Kidney (tissue), 14 donors: ENCODE results near the gene PDE4D. TPM values are rescaled to one million over a fixed set of nuclear protein-coding genes. Genes with fewer than 3 reads are reported as not detected.

Experiments
- DNase-seq, 5 donors: peaks; one replicate each; pipeline ENCODE4 v3.0.0-alpha.2; 2013 to 2020
- FAIRE-seq: peaks from 2 replicates; lab custom pipeline; 2012; peaks lifted over from hg19 to GRCh38; lab: Jason Lieb, UNC
- H3K27ac ChIP-seq, 2 donors: one replicate each; pipeline ENCODE4 v1.7.0; 2013; ENCODE audit warnings: low read depth in 2 of 2, low read length in 2 of 2, inconsistent platforms in 1 of 2
- H3K27me3 ChIP-seq: one replicate; pipeline ENCODE4 v1.7.1; 2013; ENCODE audit warnings: low read length, inconsistent platforms; ENCODE audit not compliant: control insufficient read depth, insufficient read depth
- H3K36me3 ChIP-seq, 3 donors: one replicate each; pipeline versions ENCODE4 v1.7.0 to v1.7.1; 2013; ENCODE audit warnings: low read length in 3 of 3, control low read depth in 1 of 3, inconsistent platforms in 1 of 3; ENCODE audit not compliant: insufficient read depth in 3 of 3, control insufficient read depth in 2 of 3
- H3K4me1 ChIP-seq, 3 donors: one replicate each; pipeline versions ENCODE4 v1.7.0 to v1.7.1; 2013; ENCODE audit warnings: low read length in 3 of 3, inconsistent platforms in 1 of 3, low read depth in 1 of 3; ENCODE audit not compliant: control insufficient read depth in 2 of 3, insufficient read depth in 2 of 3
- H3K4me3 ChIP-seq, 3 donors: one replicate each; pipeline versions ENCODE4 v1.7.0 to v1.8.1; 2013; ENCODE audit warnings: low read length in 3 of 3, control low read depth in 1 of 3, inconsistent platforms in 1 of 3
- H3K9ac ChIP-seq, 3 donors: one replicate each; pipeline versions ENCODE4 v1.7.0 to v1.7.1; 2013; ENCODE audit warnings: low read length in 3 of 3, control low read depth in 1 of 3, inconsistent platforms in 1 of 3
- H3K9me3 ChIP-seq, 3 donors: one replicate each; pipeline versions ENCODE4 v1.7.0 to v1.7.1; 2013; ENCODE audit warnings: low read length in 3 of 3, control low read depth in 1 of 3, inconsistent platforms in 1 of 3; ENCODE audit not compliant: control insufficient read depth in 2 of 3, insufficient read depth in 1 of 3
- CTCF ChIP-seq: IDR thresholded peaks from 3 replicates; pipeline ENCODE4 v1.5.1; 2012; ENCODE audit warnings: mild to moderate bottlenecking, moderate library complexity, borderline replicate concordance; ENCODE audit not compliant: insufficient read depth; ENCODE audit errors: extremely low read depth
- intact Hi-C: fragments of 100-400 bp; cut with DNase I; formaldehyde crosslinking; loops from one replicate; pipeline ENCODE4 v1.11.1; 2022
- polyA plus RNA-seq: library from polyadenylated mRNA; stranded (reverse); fragments of 350-450 nt; fragmentation: Illumina TruSeq; extraction: RNeasy Lipid Tissue Mini Kit (QIAGEN cat#74804); gene quantifications from one replicate; pipeline ENCODE4 v1.2.3, GENCODE V29; 2014; ENCODE audit warnings: low read depth, low replicate concordance; ENCODE audit not compliant: insufficient read depth
- total RNA-seq: library from RNA; stranded (reverse); fragmentation: NEBNext Ultra II Directional; extraction: Animal tissue kit (Norgen Biotek cat#: 25700); gene quantifications from one replicate; pipeline ENCODE4 v1.2.1, GENCODE V29; 2021
- donor health status: control.
- donor health status: control.
- donor health status: control.
- donor health status: control.
- donor health status: control.
- donor health status: DM: yes; HTN: yes; CAD: no.
- donor health status: Normal renal cell carcinoma (clear cell type).

Gene PDE4D
- total and polyA plus RNA-seq, 2 donors from 2014 or later: 9.2 to 78.9 TPM

DNA sequence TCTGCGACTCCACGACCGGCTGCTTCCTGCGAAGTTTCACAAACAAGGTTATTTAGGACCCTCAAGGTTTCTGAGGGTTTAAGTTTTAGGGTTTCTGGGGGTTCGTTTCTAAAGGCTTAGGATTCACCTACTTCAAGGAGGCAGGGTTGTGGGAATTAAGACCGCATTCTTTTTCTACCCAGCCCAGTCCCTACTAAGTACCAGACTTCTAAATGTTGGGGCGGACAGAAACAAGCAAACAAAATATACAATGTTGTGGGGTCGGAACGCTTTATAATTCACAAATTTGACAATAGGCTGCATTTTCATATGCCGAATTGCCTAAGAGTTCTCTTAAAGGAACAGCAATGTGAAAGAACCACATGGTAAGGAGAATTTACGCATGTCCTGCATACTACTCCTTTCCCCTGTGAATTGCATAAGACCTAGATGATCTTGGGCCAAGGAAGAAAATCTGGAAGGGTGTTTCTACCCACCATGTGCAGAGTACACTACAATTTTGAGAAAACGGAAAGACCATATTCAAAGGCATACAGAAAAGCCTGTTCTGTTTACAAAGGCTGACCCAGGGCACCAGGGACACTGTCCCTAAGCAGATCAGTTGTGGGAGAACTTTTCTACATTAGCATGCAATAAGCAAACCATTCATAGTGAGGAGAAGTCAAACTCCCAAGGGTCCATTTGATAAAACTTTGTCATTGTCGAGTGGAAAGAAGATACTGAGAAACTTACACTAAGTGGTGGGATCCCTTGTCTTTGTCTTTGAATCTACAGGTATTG is 853.3 kb downstream of the PDE4D start:
- intact Hi-C loops: no loop called here
- no peaks in the 10 kb centered on the region for H3K36me3 ChIP-seq
- H3K4me1 ChIP-seq: no peaks in the 10 kb centered on the region
- DNase-seq: peak in 1 of 5 donors; percentile 42
- no peak for FAIRE-seq
- H3K4me3 ChIP-seq: peak overlapping the region in 2 of 3 donors; percentile 28 to 50
- H3K9ac ChIP-seq: no peak overlapping the region
- H3K27me3 ChIP-seq: no peaks in the 10 kb centered on the region
- no peak overlapping the region for H3K27ac ChIP-seq
- no peaks in the 10 kb centered on the region for H3K9me3 ChIP-seq
- TF ChIP-seq CTCF: no peak

- no peak for TF ChIP-seq CTCF
- Histone ChIP-seq H3K4me1 (no peaks in the 10 kb centered on the region), H3K9ac (no peak overlapping the region), H3K36me3 (no peaks in the 10 kb centered on the region), H3K9me3 (no peaks in the 10 kb centered on the region), H3K27ac (peak overlapping the region in 1 of 2 donors; percentile 57), H3K27me3 (no peaks in the 10 kb centered on the region), H3K4me3 (peak overlapping the region; percentile 28 to 50 (median 40))
- DNase-seq: peak; percentile 79 to 94 (median 83)
- intact Hi-C loops: no loop called here
- FAIRE-seq: no peak
Measured at GRCh38 chr5:59039296-59040023, 854.1 kb downstream of the PDE4D start.

GRCh38 chr5:59038798-59039295 is 854.7 kb downstream of the PDE4D start:
- DNase-seq: peak in 3 of 5 donors; percentile 46 to 70 (median 52)

More at GRCh38 chr5:59038798-59039295, 854.7 kb downstream of the PDE4D start:
- Histone ChIP-seq H3K9me3 (no peaks in the 10 kb centered on the region), H3K27me3 (no peaks in the 10 kb centered on the region), H3K27ac (peak overlapping the region; percentile 2 to 57), H3K4me1 (no peaks in the 10 kb centered on the region), H3K36me3 (no peaks in the 10 kb centered on the region), H3K9ac (no peak overlapping the region), H3K4me3 (peak overlapping the region; percentile 5 to 50 (median 25))
- TF ChIP-seq CTCF: no peak
- intact Hi-C loops: no loop called here
- FAIRE-seq: no peak
